Type B pancreatic cell (in vitro differentiated cells): Measurements from ENCODE around the gene UNC119. TPM values are rescaled to one million over a fixed set of nuclear protein-coding genes. Genes with fewer than 3 reads are reported as not detected.

Experiments
- DNase-seq: peaks from one replicate; pipeline ENCODE4 v3.0.0; 2021; ENCODE audit warnings: mixed read lengths; ENCODE audit not compliant: unreplicated experiment; ENCODE audit errors: extremely low spot score
- H3K27ac Mint-ChIP-seq: 2 replicates; pipeline ENCODE4 v1.8.0; 2021; ENCODE audit warnings: mild to moderate bottlenecking, mixed read lengths
- H3K27me3 Mint-ChIP-seq: 2 replicates; pipeline ENCODE4 v1.8.0; 2021; ENCODE audit warnings: mixed read lengths
- H3K36me3 Mint-ChIP-seq: 2 replicates; pipeline ENCODE4 v1.8.0; 2021; ENCODE audit warnings: mixed read lengths
- H3K4me1 Mint-ChIP-seq: one replicate; pipeline ENCODE4 v1.8.0; 2021; ENCODE audit warnings: mixed read lengths; ENCODE audit not compliant: unreplicated experiment
- H3K4me3 Mint-ChIP-seq: 2 replicates; pipeline ENCODE4 v1.8.0; 2021; ENCODE audit warnings: mild to moderate bottlenecking, mixed read lengths
- H3K9me3 Mint-ChIP-seq: 2 replicates; pipeline ENCODE4 v1.8.0; 2021; ENCODE audit warnings: mixed read lengths
- CTCF ChIP-seq: fragments of 200-600 bp; sonication (generic); conservative IDR thresholded peaks from 2 replicates; pipeline ENCODE4 v1.5.0; 2021; ENCODE audit warnings: antibody characterized with exemption, mild to moderate bottlenecking
- total RNA-seq: library from RNA; stranded (reverse); gene quantifications from 2 replicates; pipeline ENCODE4 v1.2.1, GENCODE V29; 2021; ENCODE audit warnings: low replicate concordance

Gene UNC119
- total RNA-seq, 1 donor from 2014 or later, result 52.2 TPM

- no peaks in the 10 kb centered on the region for H3K9me3 Mint-ChIP-seq
- peaks cover 16% of the 10 kb centered on the region for H3K4me1 Mint-ChIP-seq
- no peak overlapping the region for H3K4me3 Mint-ChIP-seq
- TF ChIP-seq CTCF, result no peak
- no peak for DNase-seq
- no peaks in the 10 kb centered on the region for H3K36me3 Mint-ChIP-seq
- H3K27me3 Mint-ChIP-seq, result no peaks in the 10 kb centered on the region
- H3K27ac Mint-ChIP-seq, result no peak overlapping the region
Observed at GRCh38 chr17:28545787-28546415, 6.5 kb downstream of the UNC119 start.

GRCh38 chr17:28545141-28545503 lies 7.3 kb downstream of the UNC119 start:
- no peak for DNase-seq
- TF ChIP-seq CTCF, result no peak
- Mint-ChIP-seq H3K27ac (no peak overlapping the region), H3K4me1 (peaks cover 12% of the 10 kb centered on the region), H3K4me3 (no peak overlapping the region), H3K36me3 (no peaks in the 10 kb centered on the region), H3K27me3 (no peaks in the 10 kb centered on the region), H3K9me3 (no peaks in the 10 kb centered on the region)

GRCh38 chr17:28544402-28545140 lies 7.9 kb downstream of the UNC119 start:
- Mint-ChIP-seq H3K27me3 (no peaks in the 10 kb centered on the region), H3K4me3 (no peak overlapping the region), H3K36me3 (no peaks in the 10 kb centered on the region), H3K27ac (no peak overlapping the region), H3K4me1 (peaks cover 9% of the 10 kb centered on the region), H3K9me3 (no peaks in the 10 kb centered on the region)
- TF ChIP-seq CTCF, result no peak
- no peak for DNase-seq

GRCh38 chr17:28541439-28541838 lies 11.0 kb downstream of the UNC119 start:
- Mint-ChIP-seq H3K4me3 (no peak overlapping the region), H3K36me3 (no peaks in the 10 kb centered on the region), H3K27me3 (no peaks in the 10 kb centered on the region)

GRCh38 chr17:28540231-28540630 lies 12.2 kb downstream of the UNC119 start:
- no peaks in the 10 kb centered on the region for H3K36me3 Mint-ChIP-seq
- no peaks in the 10 kb centered on the region for H3K27me3 Mint-ChIP-seq
- H3K9me3 Mint-ChIP-seq, result no peaks in the 10 kb centered on the region
- no peak for TF ChIP-seq CTCF
- peaks cover 4% of the 10 kb centered on the region for H3K4me1 Mint-ChIP-seq
- DNase-seq, result no peak
- H3K27ac Mint-ChIP-seq, result no peak overlapping the region
- no peak overlapping the region for H3K4me3 Mint-ChIP-seq

More at GRCh38 chr17:28541439-28541838, 11.0 kb downstream of the UNC119 start:
- no peak for TF ChIP-seq CTCF
- Mint-ChIP-seq H3K9me3 (no peaks in the 10 kb centered on the region), H3K27ac (no peak overlapping the region), H3K4me1 (peaks cover 4% of the 10 kb centered on the region)
- no peak for DNase-seq
